ENCODE measurements around the gene EPSTI1. TPM values are rescaled to one million over a fixed set of nuclear protein-coding genes. Genes with fewer than 3 reads are reported as not detected.
"Not testable (repeated sequence)": the region's sequence is repeated elsewhere in the genome, so short reads cannot be mapped to it uniquely, and the experiment has no call there.

EPSTI1 gene
- total and polyA plus RNA-seq, 8 donors = 0.83 to 9.7 (median 2.1) TPM

GRCh38 chr13:42874221-42874620, 117.8 kb downstream of the EPSTI1 start:
- Histone ChIP-seq H3K27ac (no peak overlapping the region), H3K9me3 (no peaks in the 10 kb centered on the region), H3K4me1 (peaks cover 0 to 4% (median 0%) of the 10 kb centered on the region in 3 donors), H3K36me3 (no peaks in the 10 kb centered on the region), H3K27me3 (no peaks in the 10 kb centered on the region), H3K4me3 (no peak overlapping the region)
- ATAC-seq = no peak
- no peak for FAIRE-seq
- intact Hi-C loops (cut with DNase I) = no loop called here
- TF ChIP-seq CTCF (IDR thresholded peaks at IDR 0.05) = no peak
- 81 to 87% methylated on average over 2 of the region's 2 CpGs for WGBS, 2 donors
- no peak for DNase-seq

GRCh38 chr13:42873081-42873480, 119.0 kb downstream of the EPSTI1 start:
- no peak for TF ChIP-seq CTCF (IDR thresholded peaks at IDR 0.05)
- ATAC-seq (no peak), FAIRE-seq (no peak), DNase-seq (no peak)
- no peaks in the 10 kb centered on the region for H3K9me3 ChIP-seq
- H3K27ac ChIP-seq = no peak overlapping the region
- peaks cover 0 to 4% (median 0%) of the 10 kb centered on the region in 3 donors for H3K4me1 ChIP-seq
- H3K36me3 ChIP-seq = no peaks in the 10 kb centered on the region
- no peak overlapping the region for H3K4me3 ChIP-seq
- WGBS, 2 donors = 75 to 80% methylated on average over 8 of the region's 8 CpGs
- intact Hi-C loops (cut with DNase I) = no loop called here
- no peaks in the 10 kb centered on the region for H3K27me3 ChIP-seq

- no peak for ATAC-seq
- no peak for FAIRE-seq
- H3K9me3 ChIP-seq = no peaks in the 10 kb centered on the region
Observed at GRCh38 chr13:42867232-42867631, 124.8 kb downstream of the EPSTI1 start.

GRCh38 chr13:42865768-42866102, 126.3 kb downstream of the EPSTI1 start:
- Histone ChIP-seq H3K4me3 (no peak overlapping the region), H3K27ac (no peak overlapping the region), H3K36me3 (no peaks in the 10 kb centered on the region), H3K4me1 (no peaks in the 10 kb centered on the region), H3K27me3 (no peaks in the 10 kb centered on the region), H3K9me3 (no peaks in the 10 kb centered on the region)
- TF ChIP-seq CTCF (IDR thresholded peaks at IDR 0.05) = no peak
- no peak for ATAC-seq
- no peak for FAIRE-seq
- intact Hi-C loops (cut with DNase I) = no loop called here
- no peak for DNase-seq
- 85 to 88% methylated on average over 2 of the region's 2 CpGs for WGBS, 2 donors

More at GRCh38 chr13:42867232-42867631, 124.8 kb downstream of the EPSTI1 start:
- no peak for DNase-seq
- intact Hi-C loops (cut with DNase I) = no loop called here
- TF ChIP-seq CTCF (IDR thresholded peaks at IDR 0.05) = no peak
- Histone ChIP-seq H3K4me3 (no peak overlapping the region), H3K27me3 (no peaks in the 10 kb centered on the region), H3K4me1 (no peaks in the 10 kb centered on the region), H3K27ac (no peak overlapping the region), H3K36me3 (no peaks in the 10 kb centered on the region)
- whole genome bisulfite sequencing, 2 donors = 76 to 81% methylated on average over 4 of the region's 4 CpGs

- intact Hi-C loops (cut with DNase I) = no loop called here
- TF ChIP-seq CTCF (IDR thresholded peaks at IDR 0.05) = no peak
- H3K27me3 ChIP-seq = no peaks in the 10 kb centered on the region
- FAIRE-seq = no peak
- no peaks in the 10 kb centered on the region for H3K9me3 ChIP-seq
- H3K4me3 ChIP-seq = no peak overlapping the region
- no peaks in the 10 kb centered on the region for H3K36me3 ChIP-seq
- no peak for ATAC-seq
- H3K27ac ChIP-seq = no peak overlapping the region
- DNase-seq = no peak
- 51 to 56% methylated on average over 10 of the region's 10 CpGs for WGBS, 2 donors
- no peaks in the 10 kb centered on the region for H3K4me1 ChIP-seq
Observed at GRCh38 chr13:42864952-42865767, 126.9 kb downstream of the EPSTI1 start.

GRCh38 chr13:42862370-42862769, 129.7 kb downstream of the EPSTI1 start:
- H3K4me1 ChIP-seq; H3K27me3 ChIP-seq; DNase-seq; ATAC-seq; H3K4me3 ChIP-seq; FAIRE-seq; H3K36me3 ChIP-seq; H3K9me3 ChIP-seq; intact Hi-C loops (cut with DNase I); H3K27ac ChIP-seq: not testable (repeated sequence)
- WGBS, 2 donors = 61 to 65% methylated on average over 2 of the region's 2 CpGs
